ENCODE data around the gene CXXC4. TPM values are rescaled to one million over a fixed set of nuclear protein-coding genes. Genes with fewer than 3 reads are reported as not detected.

The CXXC4 gene
- total RNA-seq = not detected

DNA sequence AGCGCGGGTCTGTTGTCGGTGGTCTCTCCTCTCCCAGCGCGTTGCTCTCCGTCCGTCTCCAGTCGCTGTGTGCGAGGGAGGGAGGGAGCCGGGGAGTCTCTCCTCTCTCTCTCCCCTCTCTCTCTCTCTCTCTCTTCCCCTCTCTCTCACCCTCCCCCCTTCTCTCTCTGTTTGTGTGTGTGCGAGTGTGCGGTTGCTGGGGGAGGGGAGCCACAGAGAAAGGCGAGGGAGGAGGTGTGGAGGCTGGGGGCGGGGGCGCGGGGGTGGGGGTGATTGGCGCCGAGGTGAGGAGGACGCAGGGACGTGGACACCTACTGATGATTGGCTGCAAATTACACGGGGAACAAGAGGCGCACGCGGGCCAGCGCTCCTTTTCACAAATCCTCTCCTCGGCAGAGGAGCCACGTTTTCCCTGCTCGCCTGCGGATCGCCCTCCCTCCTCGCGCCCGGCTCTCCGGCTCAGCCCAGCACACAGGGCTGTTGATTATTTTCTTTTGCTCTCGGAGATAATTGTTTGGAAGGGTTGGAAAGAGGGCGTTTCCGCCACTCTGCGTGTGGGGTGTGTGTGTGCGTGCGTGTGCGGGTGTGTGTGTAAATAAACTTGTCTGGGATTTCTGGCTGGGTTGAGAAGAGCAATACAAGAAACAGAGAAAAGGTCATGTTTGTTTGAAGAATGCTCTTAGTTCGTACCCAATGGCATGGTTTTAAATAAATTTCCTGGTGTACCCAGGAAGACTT, at the start of gene CXXC4:
TSS of gene CXXC4 (minus strand) at position 73 of the 738 bp plus-strand sequence. CDS start 3,092 bp downstream, outside the sequence.
- DNase-seq (ENCODE audit: low spot score in 2 of 2) = peak in 1 of 2 donors; percentile 74
- no peaks in the 10 kb centered on the region for H3K4me1 ChIP-seq

DNA sequence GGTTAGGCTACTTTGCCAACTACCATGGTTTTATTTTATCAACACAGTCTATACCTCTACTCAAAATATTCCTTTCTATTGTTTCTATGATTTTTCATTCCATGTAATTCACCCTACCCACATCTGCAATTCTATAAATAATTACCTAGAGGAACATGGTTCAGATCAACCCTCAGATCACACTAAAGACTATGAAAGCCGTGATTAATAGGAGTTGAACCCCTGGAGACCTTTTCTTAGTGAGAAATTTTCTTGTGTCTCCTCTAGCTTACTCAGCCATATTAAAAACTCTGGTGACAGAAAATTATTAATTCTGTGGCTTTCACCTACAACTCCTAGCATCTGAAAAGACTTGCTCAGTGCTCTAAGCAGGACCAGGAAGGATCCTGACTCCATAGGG, 38.5 kb upstream of the CXXC4 start:
- Histone ChIP-seq H3K4me3 (no peak overlapping the region), H3K4me1 (no peaks in the 10 kb centered on the region), H3K36me3 (no peaks in the 10 kb centered on the region), H3K9me3 (no peaks in the 10 kb centered on the region), H3K27ac (no peak overlapping the region), H3K27me3 (no peaks in the 10 kb centered on the region)
- TF ChIP-seq, protein P1, sequence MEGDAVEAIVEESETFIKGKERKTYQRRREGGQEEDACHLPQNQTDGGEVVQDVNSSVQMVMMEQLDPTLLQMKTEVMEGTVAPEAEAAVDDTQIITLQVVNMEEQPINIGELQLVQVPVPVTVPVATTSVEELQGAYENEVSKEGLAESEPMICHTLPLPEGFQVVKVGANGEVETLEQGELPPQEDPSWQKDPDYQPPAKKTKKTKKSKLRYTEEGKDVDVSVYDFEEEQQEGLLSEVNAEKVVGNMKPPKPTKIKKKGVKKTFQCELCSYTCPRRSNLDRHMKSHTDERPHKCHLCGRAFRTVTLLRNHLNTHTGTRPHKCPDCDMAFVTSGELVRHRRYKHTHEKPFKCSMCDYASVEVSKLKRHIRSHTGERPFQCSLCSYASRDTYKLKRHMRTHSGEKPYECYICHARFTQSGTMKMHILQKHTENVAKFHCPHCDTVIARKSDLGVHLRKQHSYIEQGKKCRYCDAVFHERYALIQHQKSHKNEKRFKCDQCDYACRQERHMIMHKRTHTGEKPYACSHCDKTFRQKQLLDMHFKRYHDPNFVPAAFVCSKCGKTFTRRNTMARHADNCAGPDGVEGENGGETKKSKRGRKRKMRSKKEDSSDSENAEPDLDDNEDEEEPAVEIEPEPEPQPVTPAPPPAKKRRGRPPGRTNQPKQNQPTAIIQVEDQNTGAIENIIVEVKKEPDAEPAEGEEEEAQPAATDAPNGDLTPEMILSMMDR (IDR thresholded peaks at IDR 0.05) = no peak
- intact Hi-C loops (cut with DNase I) = no loop called here
- DNase-seq (ENCODE audit: low spot score in 2 of 2) = no peak

More for the DNA sequence above, at the start of gene CXXC4:
- Histone ChIP-seq H3K4me3 (peak within 1 kb of the TSS; percentile 55 to 67), H3K27me3 (no peaks in the 10 kb centered on the region), H3K27ac (peak within 1 kb of the TSS; percentile 64 to 70), H3K36me3 (no peaks in the 10 kb centered on the region), H3K9me3 (no peaks in the 10 kb centered on the region)
- TF ChIP-seq, protein P1 (IDR thresholded peaks at IDR 0.05) = no peak
- intact Hi-C loops (cut with DNase I) = loop anchor here (10.0 kb wide), 1 partner anchor 980 kb away; the partner anchor contains the start of gene PPA2

DNA sequence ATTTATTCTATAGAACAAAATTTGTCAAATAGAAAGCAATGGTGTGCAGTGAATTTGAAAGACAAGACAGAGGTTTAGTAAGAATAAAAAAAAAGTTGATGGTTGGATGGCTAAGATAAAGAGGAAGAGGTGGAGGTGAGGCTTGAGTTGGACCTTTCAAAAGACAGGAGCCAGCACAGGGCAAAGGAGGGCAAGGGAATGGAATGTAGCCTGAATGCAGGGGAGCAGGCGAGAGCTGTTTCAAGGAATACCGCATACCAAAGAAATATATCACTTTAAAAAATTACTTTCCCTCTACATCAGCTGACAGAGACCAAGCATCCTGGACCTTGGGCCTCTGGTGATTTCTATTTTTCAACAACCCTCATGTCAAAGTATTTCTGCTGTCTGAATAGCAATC, 38.0 kb upstream of the CXXC4 start:
- intact Hi-C loops (cut with DNase I) = no loop called here
- Histone ChIP-seq H3K9me3 (no peaks in the 10 kb centered on the region), H3K4me3 (no peak overlapping the region), H3K27ac (no peak overlapping the region), H3K36me3 (no peaks in the 10 kb centered on the region), H3K27me3 (no peaks in the 10 kb centered on the region), H3K4me1 (no peaks in the 10 kb centered on the region)
- TF ChIP-seq, protein P1 (IDR thresholded peaks at IDR 0.05) = no peak
- no peak for DNase-seq (ENCODE audit: low spot score in 2 of 2)

DNA sequence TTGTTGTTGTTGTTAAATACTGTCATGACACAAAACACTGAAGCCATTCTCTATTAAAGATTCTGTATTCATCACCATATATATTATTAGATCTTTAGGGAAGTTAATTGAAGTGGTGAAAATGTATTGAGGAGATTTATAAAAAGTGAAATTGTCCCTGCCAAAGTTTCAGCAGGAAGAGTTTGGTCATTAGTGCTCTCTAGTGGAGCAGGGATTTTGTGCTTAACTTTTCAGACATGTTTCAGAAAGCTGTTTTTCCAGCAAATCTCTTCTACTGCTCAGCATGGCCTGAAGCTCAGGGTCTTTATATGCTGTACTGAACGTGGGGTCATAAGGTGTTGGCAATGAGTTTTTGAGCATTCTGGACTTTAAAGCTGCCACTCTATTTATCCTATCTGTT, 36.7 kb upstream of the CXXC4 start:
- Histone ChIP-seq H3K27ac (no peak overlapping the region), H3K27me3 (no peaks in the 10 kb centered on the region), H3K4me1 (no peaks in the 10 kb centered on the region), H3K4me3 (no peak overlapping the region), H3K9me3 (no peaks in the 10 kb centered on the region), H3K36me3 (no peaks in the 10 kb centered on the region)
- no peak for DNase-seq (ENCODE audit: low spot score in 2 of 2)
- TF ChIP-seq, protein P1 (IDR thresholded peaks at IDR 0.05) = peak in 1 of 3 experiments; percentile 26
- intact Hi-C loops (cut with DNase I) = no loop called here

DNA sequence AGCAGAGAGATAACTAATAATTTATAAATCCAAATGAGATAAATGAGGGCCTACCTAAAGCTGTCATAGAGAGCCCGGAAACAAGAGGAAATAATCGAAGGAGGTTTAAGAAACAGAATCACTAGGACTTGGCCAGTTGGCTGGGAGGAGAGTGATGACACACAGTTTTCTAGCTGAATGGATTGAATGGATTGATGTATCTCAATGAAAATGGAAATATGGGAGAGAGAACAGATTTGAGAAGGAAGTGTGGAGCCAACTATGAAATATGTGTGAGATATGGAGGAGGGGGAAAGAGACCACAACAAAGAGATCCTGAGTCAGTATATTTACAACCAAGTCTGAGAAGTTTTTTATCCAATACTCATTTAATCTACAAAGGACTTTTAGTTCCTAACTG, 35.7 kb upstream of the CXXC4 start:
- DNase-seq (ENCODE audit: low spot score in 2 of 2) = no peak
- Histone ChIP-seq H3K4me1 (no peaks in the 10 kb centered on the region), H3K27me3 (no peaks in the 10 kb centered on the region), H3K36me3 (no peaks in the 10 kb centered on the region), H3K4me3 (no peak overlapping the region), H3K9me3 (no peaks in the 10 kb centered on the region), H3K27ac (no peak overlapping the region)
- intact Hi-C loops (cut with DNase I) = no loop called here
- TF ChIP-seq, protein P1 (IDR thresholded peaks at IDR 0.05) = no peak
